GM19468 (cell line): ENCODE data around the gene XPA.
"Not testable (repeated sequence)": the region's sequence is repeated elsewhere in the genome, so short reads cannot be mapped to it uniquely, and the experiment has no call there.

Experiments
- ATAC-seq: cut with Tn5 transposase; IDR thresholded peaks from one replicate; pipeline ENCODE4 v1.9.1; 2021; ENCODE audit warnings: mild to moderate bottlenecking, moderate library complexity, moderate number of reproducible peaks; ENCODE audit not compliant: unreplicated experiment; ENCODE audit errors: extremely low read depth

XPA gene

GRCh38 chr9:97704345-97704677, 7.2 kb upstream of the XPA start:
- ATAC-seq: no peak

- ATAC-seq: no peak
These were observed 6.6 kb upstream of the XPA start for GRCh38 chr9:97703437-97704344.

GRCh38 chr9:97699824-97700223, 2.7 kb upstream of the XPA start:
- ATAC-seq: not testable (repeated sequence)

DNA sequence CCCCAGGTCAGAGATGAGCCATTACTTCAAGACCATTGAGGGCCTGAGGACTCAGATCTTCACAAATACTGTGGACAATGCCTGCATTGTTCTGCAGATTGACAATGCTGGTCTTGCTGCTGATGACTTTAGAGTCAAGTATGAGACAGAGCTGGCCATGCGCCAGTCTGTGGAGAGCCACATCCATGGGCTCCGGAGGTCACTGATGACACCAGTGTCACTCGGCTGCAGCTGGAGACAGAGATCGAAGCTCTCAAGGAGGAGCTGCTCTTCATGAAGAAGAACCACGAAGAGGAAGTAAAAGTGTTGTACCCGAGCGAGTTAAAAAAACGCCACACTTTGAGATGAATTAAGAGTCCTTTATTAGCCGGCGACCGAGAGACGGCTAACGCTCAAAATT, 2.1 kb upstream of the XPA start:
- ATAC-seq: not testable (repeated sequence)

DNA sequence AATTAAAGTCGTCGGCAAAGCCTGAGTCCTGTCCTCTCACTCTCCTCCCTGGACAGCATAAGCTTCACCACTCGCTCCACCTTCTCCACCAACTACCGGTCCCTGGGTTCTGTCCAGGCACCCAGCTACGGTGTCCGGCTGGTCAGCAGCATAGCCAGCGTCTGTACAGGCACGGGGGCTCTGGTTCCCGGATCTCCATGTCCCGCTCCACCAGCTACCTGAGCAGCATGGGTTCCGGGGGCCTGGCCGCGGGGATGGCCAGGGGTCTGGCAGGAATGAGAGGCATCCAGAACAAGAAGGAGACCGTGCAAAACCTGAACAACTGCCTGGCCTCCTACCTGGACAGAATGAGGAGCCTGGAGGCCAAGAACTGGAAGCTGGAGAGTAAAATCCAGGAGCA, 1.7 kb upstream of the XPA start:
- ATAC-seq: no peak

DNA sequence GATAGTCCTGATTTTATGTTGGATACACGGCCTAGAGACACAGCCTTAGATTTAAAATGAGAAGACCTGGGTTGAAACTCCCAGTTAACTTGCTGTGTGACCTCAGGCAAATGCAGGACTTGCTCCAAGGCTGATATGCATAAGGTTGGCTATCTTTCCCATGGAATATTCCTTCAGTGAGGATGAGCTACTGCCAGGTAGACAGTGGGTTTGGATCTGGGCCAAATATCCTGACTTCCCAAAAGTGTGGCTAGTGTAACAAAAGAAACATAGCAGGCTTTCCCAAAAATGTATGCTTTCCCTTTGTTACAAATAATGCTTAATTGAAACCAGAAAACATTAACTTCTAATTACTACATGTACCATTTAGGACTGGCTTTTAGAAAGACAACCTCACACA, 697 bp upstream of the XPA start:
- ATAC-seq: no peak

DNA sequence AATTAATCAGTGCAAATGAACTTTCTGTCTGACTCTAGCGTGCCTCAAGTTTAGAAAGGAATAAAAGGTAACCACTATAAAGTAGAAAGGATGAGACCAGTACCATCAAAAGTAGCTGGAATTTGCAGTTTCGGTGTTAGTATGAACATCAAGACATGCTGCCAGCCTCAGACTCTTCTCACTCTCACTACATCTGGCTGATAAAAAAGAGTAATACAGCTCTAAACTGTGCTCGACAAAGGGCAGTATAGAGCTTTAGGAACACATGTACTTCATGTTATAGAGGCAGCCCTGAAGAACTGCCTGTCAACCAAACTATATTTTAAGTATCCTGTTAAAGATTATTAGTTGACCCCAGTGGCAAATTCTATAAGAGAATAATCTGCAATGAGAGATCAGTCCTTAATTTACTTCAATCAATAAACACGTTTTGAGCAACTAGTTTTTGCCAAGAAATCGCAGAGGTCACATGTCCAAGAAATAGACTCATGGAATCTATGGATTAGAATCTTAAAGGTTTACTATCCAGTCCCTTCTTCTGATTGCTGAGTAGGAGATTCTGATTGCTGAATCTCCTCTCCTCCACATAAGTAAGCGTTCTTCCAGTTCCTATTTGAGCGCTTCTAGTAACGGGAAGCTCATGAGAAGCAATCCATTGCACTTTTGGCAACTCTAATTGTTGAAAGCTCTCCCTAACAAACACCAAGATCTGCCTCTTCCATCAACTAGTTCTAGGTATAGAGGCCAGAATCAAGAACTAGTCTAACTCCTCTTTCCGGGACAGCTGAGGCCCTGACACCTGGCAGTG, 941 bp downstream of the XPA start:
- no peak for ATAC-seq

- ATAC-seq: no peak
These were observed 1.8 kb downstream of the XPA start for GRCh38 chr9:97695390-97695789.

- ATAC-seq: no peak
These were observed 2.4 kb downstream of the XPA start for GRCh38 chr9:97694769-97695168.

- ATAC-seq: no peak
These were observed 7.5 kb downstream of the XPA start for GRCh38 chr9:97689401-97690180.

DNA sequence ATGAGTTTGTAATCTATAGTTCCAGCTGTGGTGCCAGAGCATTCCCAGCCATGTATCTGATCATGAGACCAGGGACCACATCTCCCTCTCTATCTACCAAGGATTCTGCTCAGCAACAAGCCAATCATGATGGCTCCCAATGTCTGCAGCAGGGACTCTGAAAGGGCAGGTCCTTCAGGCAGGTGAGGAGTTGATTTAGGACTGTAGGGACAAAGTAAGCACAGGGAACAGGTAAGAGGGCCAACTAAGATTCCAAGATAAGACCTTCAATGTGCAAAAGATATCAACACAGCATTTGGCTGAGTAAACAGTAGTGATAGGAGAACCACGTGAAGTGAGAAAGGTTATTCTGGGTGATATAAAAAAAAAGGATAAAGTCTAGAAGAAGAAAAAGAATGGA, 8.5 kb downstream of the XPA start:
- no peak for ATAC-seq

DNA sequence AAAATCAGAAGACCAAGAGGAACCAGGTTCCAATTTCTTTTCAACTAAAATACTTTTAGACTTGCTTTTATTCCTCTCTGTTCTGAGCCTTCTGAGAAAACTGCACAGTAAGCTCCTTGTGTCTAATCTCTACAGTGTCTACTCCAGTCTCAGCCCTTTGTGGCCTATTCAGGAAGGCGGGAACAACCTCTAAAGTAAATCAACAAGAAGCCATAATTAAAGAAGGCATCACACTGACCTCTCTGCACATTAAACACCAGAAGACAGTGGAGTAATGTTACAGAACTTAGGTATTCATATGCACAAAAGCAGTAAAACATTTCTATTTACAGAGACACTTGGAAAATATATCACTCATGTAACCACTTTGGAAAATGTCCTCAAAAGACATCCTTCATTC, 14.9 kb downstream of the XPA start:
- no peak for ATAC-seq

GRCh38 chr9:97675655-97676054, 21.5 kb downstream of the XPA start:
- ATAC-seq: no peak

DNA sequence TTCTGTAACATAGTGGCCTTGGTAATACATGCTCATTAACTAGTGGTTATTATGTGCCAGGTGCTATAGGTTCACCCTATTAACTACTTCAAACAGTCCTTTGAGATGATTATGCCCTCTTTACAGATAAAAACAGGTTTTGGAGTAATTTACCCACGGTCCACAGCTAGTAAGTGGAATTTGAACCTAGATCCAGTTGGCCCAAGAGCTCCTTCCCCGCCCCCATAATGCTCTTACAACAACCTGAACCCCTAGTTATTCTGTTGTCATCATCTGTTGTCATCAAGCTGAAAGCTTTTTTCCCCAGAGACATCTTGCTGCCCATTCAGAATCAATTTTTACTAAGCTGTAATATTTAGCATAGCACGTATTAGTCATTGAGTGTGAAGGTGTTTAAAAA, 23.2 kb downstream of the XPA start:
- no peak for ATAC-seq

DNA sequence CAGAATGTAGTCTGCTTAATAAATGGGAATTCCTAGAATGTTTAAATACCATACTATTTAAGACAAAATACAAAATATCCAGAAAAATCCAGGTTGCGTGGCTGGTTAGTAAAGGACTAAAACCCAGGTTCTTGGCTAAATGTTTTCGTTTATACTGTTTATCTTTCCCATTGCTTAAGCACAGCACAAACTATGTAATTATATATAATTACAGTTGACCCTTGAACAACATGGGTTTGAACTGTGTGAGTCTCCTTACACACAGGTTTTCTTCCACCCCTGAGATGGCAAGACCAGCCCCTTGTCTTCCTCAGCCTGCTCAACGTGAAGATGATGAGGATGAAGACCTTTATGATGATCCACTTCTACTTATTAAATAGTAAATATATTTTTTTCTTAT, 24.7 kb downstream of the XPA start:
- no peak for ATAC-seq

DNA sequence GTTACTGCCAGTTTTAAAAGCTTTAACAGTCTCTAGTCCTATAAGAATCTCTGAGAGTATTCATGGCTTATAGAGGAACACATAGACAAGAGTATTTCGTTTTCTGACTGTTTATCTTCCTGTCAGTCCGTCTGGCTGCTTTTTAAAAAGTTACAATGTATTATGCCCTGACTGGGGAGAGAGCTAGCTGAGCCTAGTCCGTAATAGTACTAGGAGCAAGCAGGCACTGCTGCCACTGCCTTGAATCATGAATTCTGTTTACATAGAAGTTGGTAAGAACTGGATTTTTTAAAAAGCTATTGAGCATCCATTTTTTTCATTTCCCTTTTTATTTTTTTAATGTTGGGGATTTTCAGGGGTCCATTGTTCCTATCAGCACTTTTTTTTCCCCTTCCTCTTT, 26.6 kb downstream of the XPA start:
- ATAC-seq: no peak

GRCh38 chr9:97668485-97668884, 28.7 kb downstream of the XPA start:
- ATAC-seq: no peak

DNA sequence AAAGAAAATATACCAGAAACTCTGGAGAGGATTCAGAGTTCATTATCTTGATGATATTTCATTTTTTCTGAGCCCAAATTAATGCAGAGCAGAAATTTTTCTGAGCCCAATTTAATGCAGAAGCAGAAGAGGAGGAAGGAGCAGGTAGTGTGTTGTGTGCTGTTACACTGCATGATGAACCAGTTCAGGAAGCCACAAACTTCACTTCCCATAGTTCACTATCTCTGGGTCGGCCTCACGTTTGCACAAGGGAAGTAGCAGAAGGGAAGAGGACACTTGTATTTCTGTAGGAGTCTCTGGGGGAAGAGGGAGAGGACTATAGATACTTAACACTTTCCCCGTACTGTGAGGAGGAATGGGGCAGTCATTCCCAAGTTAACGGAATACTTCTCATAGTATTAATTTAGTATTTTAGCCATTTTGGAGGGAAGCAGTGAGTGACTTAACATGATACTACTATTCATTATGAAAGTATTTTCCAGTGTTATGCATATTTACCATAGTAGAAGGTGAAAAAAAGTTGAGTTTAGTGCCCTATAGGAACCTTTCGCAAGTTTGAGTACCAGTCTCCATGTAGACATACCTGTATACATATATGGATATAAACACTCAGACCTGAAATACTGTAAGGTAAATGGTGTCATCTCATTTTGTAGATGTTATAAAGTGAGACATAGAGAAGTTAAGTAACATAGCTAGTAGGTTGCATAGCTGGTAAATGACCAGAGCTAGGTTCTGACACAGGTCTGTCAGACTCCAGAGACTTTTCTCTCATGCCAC, 30.0 kb downstream of the XPA start:
- ATAC-seq: no peak

DNA sequence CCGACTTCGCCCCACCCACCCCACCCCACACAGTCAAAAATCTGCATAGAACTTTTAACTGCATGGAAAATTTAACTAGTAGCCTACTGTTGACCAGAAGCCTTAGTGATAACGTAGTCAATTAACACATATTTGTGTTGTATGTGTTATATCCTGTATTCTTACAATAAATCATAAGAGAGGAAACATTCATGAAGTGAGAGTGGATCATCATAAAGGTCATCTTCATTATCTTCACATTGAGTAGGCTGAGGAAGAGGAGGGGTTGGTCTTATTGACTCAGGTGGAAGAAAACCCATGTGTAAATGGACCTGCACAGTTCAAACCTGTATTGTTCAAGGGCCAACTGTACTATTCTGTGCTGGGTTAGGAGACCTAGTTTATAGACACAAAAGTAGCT, 31.4 kb downstream of the XPA start:
- no peak for ATAC-seq

DNA sequence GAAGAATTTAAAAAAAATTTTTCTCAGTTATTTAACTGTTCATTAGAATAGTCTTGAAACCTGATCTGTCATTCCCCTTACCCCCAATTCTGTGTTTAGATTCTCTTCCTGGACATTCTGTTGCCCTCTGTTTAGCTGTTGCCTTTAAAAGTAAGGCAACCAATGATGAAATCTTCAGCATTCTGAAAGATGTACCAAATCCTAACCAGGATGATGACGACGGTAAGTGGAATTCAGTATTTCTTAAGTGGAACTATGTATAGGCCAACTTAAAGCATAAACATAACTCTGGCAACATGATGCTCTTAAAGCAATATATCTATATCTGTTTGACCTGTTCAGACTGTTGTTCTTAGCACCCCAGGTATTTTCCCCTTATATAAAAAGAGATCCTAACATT, 36.3 kb downstream of the XPA start:
- no peak for ATAC-seq
